WTC11 (cell line): ENCODE data around the gene ENTPD8.

ENCODE experiments used
- ATF3 ChIP-seq: sonication (generic); formaldehyde crosslinking; conservative IDR thresholded peaks from 2 replicates; pipeline ENCODE4 v1.8.1; 2022; ENCODE audit warnings: mild to moderate bottlenecking, missing genetic modification reagents
- CDX4 ChIP-seq: fragments of 250-450 bp; sonication (Bioruptor Pico); IDR thresholded peaks from 2 replicates; pipeline ENCODE4 v1.9.0; 2021; ENCODE audit warnings: moderate library complexity, mild to moderate bottlenecking, inconsistent platforms, borderline replicate concordance
- CTCF ChIP-seq: fragments of 200-600 bp; IDR thresholded peaks from 2 replicates; pipeline ENCODE4 v1.8.0; 2022; ENCODE audit warnings: antibody characterized with exemption
- E2F1 ChIP-seq: sonication (generic); formaldehyde crosslinking; IDR thresholded peaks from 2 replicates; pipeline ENCODE4 v1.8.0; 2022; ENCODE audit warnings: mild to moderate bottlenecking, missing genetic modification reagents
- ELF4 ChIP-seq: sonication (generic); formaldehyde crosslinking; IDR thresholded peaks from 2 replicates; pipeline ENCODE4 v1.8.1; 2022; ENCODE audit warnings: low read depth, mild to moderate bottlenecking, moderate library complexity, missing genetic modification reagents
- MAX ChIP-seq: sonication (generic); formaldehyde crosslinking; IDR thresholded peaks from 2 replicates; pipeline ENCODE4 v1.8.0; 2022; ENCODE audit warnings: mild to moderate bottlenecking, missing genetic modification reagents
- MLX ChIP-seq: sonication (generic); formaldehyde crosslinking; IDR thresholded peaks from 2 replicates; pipeline ENCODE4 v1.8.1; 2023; ENCODE audit warnings: mild to moderate bottlenecking, missing genetic modification reagents, moderate library complexity
- OVOL2 ChIP-seq: fragments of 250-450 bp; sonication (Bioruptor Pico); IDR thresholded peaks from 2 replicates; pipeline ENCODE4 v1.9.0; 2021; ENCODE audit warnings: mild to moderate bottlenecking, borderline replicate concordance
- ZNF263 ChIP-seq: sonication (generic); formaldehyde crosslinking; IDR thresholded peaks from 2 replicates; pipeline ENCODE4 v1.8.1; 2022; ENCODE audit warnings: low read depth, mild to moderate bottlenecking, moderate library complexity, missing genetic modification reagents
- ZNF512 ChIP-seq: sonication (generic); formaldehyde crosslinking; IDR thresholded peaks from 2 replicates; pipeline ENCODE4 v1.8.1; 2022; ENCODE audit warnings: missing genetic modification reagents, borderline replicate concordance

- no peak for TF ChIP-seq CDX4
- TF ChIP-seq ZNF512 (CRISPR knock-in tag), result no peak
- no peak for TF ChIP-seq CTCF
- TF ChIP-seq ELF4, result no peak
- no peak for TF ChIP-seq MLX (CRISPR knock-in tag)
- no peak for TF ChIP-seq OVOL2 (CRISPR knock-in tag)
- TF ChIP-seq ZNF263, result no peak
- no peak for TF ChIP-seq ATF3 (CRISPR knock-in tag)
- TF ChIP-seq E2F1 (CRISPR knock-in tag), result no peak
- TF ChIP-seq MAX (CRISPR knock-in tag), result no peak
Observed at GRCh38 chr9:137458194-137459151, 17.3 kb upstream of the ENTPD8 start.
